HL-60 (cell line): ENCODE measurements around the gene NCOR2.
"Not testable (repeated sequence)": the region's sequence is repeated elsewhere in the genome, so short reads cannot be mapped to it uniquely, and the experiment has no call there.

Source experiments
- DNase-seq, 2 experiments: peaks; one replicate each; pipeline ENCODE4 v3.0.0-alpha.2; 2010 to 2020; ENCODE audit warnings: low read depth in 1 of 2, low spot score in 1 of 2
- H3K27ac ChIP-seq: fragments of 250-450 bp; sonication (Bioruptor Pico); replicated peaks from 2 replicates; pipeline ENCODE4 v1.5.1; 2020; ENCODE audit warnings: mild to moderate bottlenecking, moderate library complexity
- H3K27me3 ChIP-seq: fragments of 250-450 bp; sonication (Bioruptor Pico); 2 replicates; pipeline ENCODE4 v1.5.1; 2021; ENCODE audit warnings: mild to moderate bottlenecking, moderate library complexity; ENCODE audit not compliant: insufficient read depth, poor library complexity, severe bottlenecking
- H3K4me3 ChIP-seq: replicated peaks from 2 replicates; pipeline ENCODE4 v1.5.1; 2011; ENCODE audit warnings: mild to moderate bottlenecking, control low read depth, low read length; ENCODE audit not compliant: insufficient read depth
- CTCF ChIP-seq: IDR thresholded peaks from one replicate; pipeline ENCODE4 v1.5.1; 2011; ENCODE audit warnings: low read length, control low read depth, inconsistent platforms; ENCODE audit not compliant: insufficient read depth
- GABPA ChIP-seq: IDR thresholded peaks from 2 replicates; pipeline ENCODE4 v1.6.1; 2012; ENCODE audit warnings: low read depth
- POLR2AphosphoS5 ChIP-seq: IDR thresholded peaks from 2 replicates; pipeline ENCODE4 v1.6.1; 2012; ENCODE audit warnings: low read depth
- REST ChIP-seq: IDR thresholded peaks from 2 replicates; pipeline ENCODE4 v1.6.1; 2012; ENCODE audit warnings: low read depth; ENCODE audit not compliant: insufficient replicate concordance
- SPI1 ChIP-seq: IDR thresholded peaks from 2 replicates; pipeline ENCODE4 v1.6.1; 2012; ENCODE audit warnings: low read depth, mild to moderate bottlenecking, borderline replicate concordance

NCOR2 gene

GRCh38 chr12:124590447-124590846, 23.0 kb upstream of the NCOR2 start:
- H3K27ac ChIP-seq = no peak overlapping the region
- no peak for DNase-seq

GRCh38 chr12:124588751-124589267, 21.4 kb upstream of the NCOR2 start:
- no peak overlapping the region for H3K27ac ChIP-seq
- TF ChIP-seq POLR2AphosphoS5 (no peak), REST (no peak), SPI1 (no peak), GABPA (no peak), CTCF (no peak)
- DNase-seq = no peak
- H3K27me3 ChIP-seq = no peaks in the 10 kb centered on the region
- no peak overlapping the region for H3K4me3 ChIP-seq

More at GRCh38 chr12:124590447-124590846, 23.0 kb upstream of the NCOR2 start:
- TF ChIP-seq SPI1 = no peak
- no peak overlapping the region for H3K4me3 ChIP-seq
- no peaks in the 10 kb centered on the region for H3K27me3 ChIP-seq

- no peak for TF ChIP-seq SPI1
- TF ChIP-seq GABPA = no peak
- no peak for TF ChIP-seq POLR2AphosphoS5
- no peak for TF ChIP-seq REST
- no peak for TF ChIP-seq CTCF
- DNase-seq = no peak
- H3K4me3 ChIP-seq = no peak overlapping the region
- H3K27ac ChIP-seq = no peak overlapping the region
- H3K27me3 ChIP-seq = no peaks in the 10 kb centered on the region
Measured at GRCh38 chr12:124588018-124588634, 20.7 kb upstream of the NCOR2 start.

GRCh38 chr12:124586756-124587155, 19.3 kb upstream of the NCOR2 start:
- TF ChIP-seq REST (no peak), CTCF (no peak), GABPA (no peak), POLR2AphosphoS5 (no peak), SPI1 (no peak)
- Histone ChIP-seq H3K27ac (no peak overlapping the region), H3K27me3 (no peaks in the 10 kb centered on the region), H3K4me3 (no peak overlapping the region)
- DNase-seq = no peak

- not testable (repeated sequence) for H3K4me3 ChIP-seq
Measured at GRCh38 chr12:124584494-124584893, 17.1 kb upstream of the NCOR2 start.

More at GRCh38 chr12:124584494-124584893, 17.1 kb upstream of the NCOR2 start:
- not testable (repeated sequence) for DNase-seq, H3K27me3 ChIP-seq, H3K27ac ChIP-seq
